NT2/D1 (cell line): Measurements from ENCODE around the gene SPATA22.

ENCODE experiments used
- DNase-seq: peaks from one replicate; pipeline ENCODE4 v3.0.0-alpha.2; 2011; ENCODE audit warnings: low read depth, low spot score
- H3K27me3 ChIP-seq: 2 replicates; pipeline ENCODE4 v1.6.0; 2011; ENCODE audit warnings: mild to moderate bottlenecking; ENCODE audit not compliant: insufficient read length, insufficient read depth
- H3K36me3 ChIP-seq: 2 replicates; pipeline ENCODE4 v1.6.1; 2011; ENCODE audit warnings: mild to moderate bottlenecking, low read length, mixed read lengths; ENCODE audit not compliant: insufficient read depth, insufficient read length
- H3K4me1 ChIP-seq: 2 replicates; pipeline ENCODE4 v1.5.1; 2011; ENCODE audit not compliant: insufficient read depth, insufficient read length
- H3K4me3 ChIP-seq: 2 replicates; pipeline ENCODE4 v1.5.1; 2011; ENCODE audit warnings: low read depth; ENCODE audit not compliant: insufficient read length
- H3K9ac ChIP-seq: 2 replicates; pipeline ENCODE4 v1.6.0; 2011; ENCODE audit warnings: low read depth; ENCODE audit not compliant: insufficient read length
- H3K9me3 ChIP-seq: 2 replicates; pipeline ENCODE4 v1.5.1; 2011; ENCODE audit warnings: mild to moderate bottlenecking, low read length; ENCODE audit not compliant: insufficient read depth
- SUZ12 ChIP-seq: IDR thresholded peaks from 2 replicates; pipeline ENCODE4 v1.6.1; 2011; ENCODE audit not compliant: insufficient read length, insufficient read depth; ENCODE audit errors: extremely low read depth
- YY1 ChIP-seq: IDR thresholded peaks from 2 replicates; pipeline ENCODE4 v1.6.1; 2011; ENCODE audit not compliant: insufficient read length, insufficient read depth
- ZNF274 ChIP-seq: IDR thresholded peaks from 2 replicates; pipeline ENCODE4 v1.6.1; 2011; ENCODE audit warnings: mild to moderate bottlenecking, low read depth, low read length

The SPATA22 gene

DNA sequence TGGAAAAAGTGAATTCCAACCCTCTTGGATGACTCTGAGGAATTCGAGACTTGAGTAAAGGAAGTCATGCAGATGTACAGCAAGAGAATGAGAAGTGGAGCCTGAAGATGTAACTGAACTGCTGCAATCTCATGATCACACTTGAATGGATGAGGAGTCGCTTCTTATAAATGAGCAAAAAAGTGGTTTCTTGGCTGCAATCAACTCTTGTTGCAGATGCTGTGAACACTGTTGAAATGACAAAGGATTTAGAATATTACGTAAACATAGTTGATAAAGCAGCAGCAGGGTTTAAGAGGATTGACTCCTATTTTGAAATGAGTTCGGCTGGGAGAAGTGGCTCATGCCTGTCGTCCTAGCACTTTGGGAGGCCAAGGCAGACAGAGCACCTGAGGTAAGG is 29.7 kb upstream of the SPATA22 start:
- TF ChIP-seq YY1, result no peak
- TF ChIP-seq ZNF274, result no peak
- TF ChIP-seq SUZ12, result no peak
- H3K36me3 ChIP-seq, result no peaks in the 10 kb centered on the region
- no peaks in the 10 kb centered on the region for H3K27me3 ChIP-seq

DNA sequence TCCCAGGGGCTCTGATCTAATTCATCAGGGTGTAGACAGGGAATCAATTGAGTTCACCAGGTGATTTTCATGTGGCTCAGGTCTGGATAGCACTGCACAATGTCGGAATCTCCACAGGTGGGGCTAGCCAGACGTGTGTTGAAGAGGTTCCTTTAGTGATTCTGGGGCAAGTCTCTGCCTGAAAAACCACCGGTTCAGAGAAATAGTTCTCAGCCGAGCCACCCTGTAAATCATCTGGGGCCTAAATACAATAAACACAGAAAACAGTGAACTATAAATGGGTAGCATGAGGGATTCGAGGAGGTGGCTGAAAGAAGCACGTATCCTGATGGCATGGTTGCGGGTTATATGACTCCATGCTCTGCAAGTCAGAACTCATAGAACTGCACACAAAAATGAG is 25.5 kb upstream of the SPATA22 start:
- DNase-seq, result no peak

More for the DNA sequence above, 29.7 kb upstream of the SPATA22 start:
- peaks cover 9% of the 10 kb centered on the region; the same call in 1 of the 2 replicates for H3K9me3 ChIP-seq
- no peak for DNase-seq
- H3K4me3 ChIP-seq, result no peak overlapping the region
- H3K4me1 ChIP-seq, result no peaks in the 10 kb centered on the region
- no peak overlapping the region for H3K9ac ChIP-seq

DNA sequence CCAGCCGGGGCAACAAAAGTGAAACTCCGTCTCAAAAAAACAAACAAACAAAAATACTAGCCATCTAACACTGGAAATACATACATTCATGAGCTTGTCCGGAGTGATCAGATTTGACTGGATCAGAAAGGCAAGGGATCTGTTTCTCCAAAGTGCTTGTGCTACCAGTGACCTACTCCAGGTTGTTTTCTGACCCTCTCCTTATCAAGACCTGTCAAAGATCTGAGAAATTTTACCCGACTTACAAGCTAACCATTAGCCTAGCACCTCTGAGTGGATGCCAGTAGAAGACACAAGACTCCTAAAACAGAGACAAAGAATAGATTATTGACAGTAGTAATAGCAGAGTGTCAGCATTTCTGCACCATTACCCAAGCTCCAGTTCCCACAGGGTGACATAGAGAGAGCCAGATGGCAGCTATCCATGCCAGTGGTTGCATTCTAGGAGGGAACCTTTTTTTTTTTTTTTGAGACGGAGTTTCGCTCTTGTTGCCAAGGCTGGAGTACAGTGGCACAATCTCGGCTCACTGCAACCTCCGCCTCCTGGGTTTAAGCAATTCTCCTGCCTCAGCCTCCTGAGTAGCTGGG is 14.0 kb upstream of the SPATA22 start:
- Histone ChIP-seq H3K4me3 (no peak overlapping the region), H3K9ac (no peak overlapping the region), H3K27me3 (no peaks in the 10 kb centered on the region), H3K4me1 (no peaks in the 10 kb centered on the region), H3K9me3 (no peaks in the 10 kb centered on the region), H3K36me3 (no peaks in the 10 kb centered on the region)
- no peak for DNase-seq
- TF ChIP-seq YY1 (no peak), ZNF274 (no peak), SUZ12 (no peak)

More for the DNA sequence above, 25.5 kb upstream of the SPATA22 start:
- no peaks in the 10 kb centered on the region for H3K27me3 ChIP-seq
- TF ChIP-seq SUZ12 (no peak), ZNF274 (no peak), YY1 (no peak)
- H3K4me3 ChIP-seq, result no peak overlapping the region
- H3K9ac ChIP-seq, result no peak overlapping the region
- no peaks in the 10 kb centered on the region for H3K36me3 ChIP-seq
- H3K4me1 ChIP-seq, result no peaks in the 10 kb centered on the region
- peaks cover 9% of the 10 kb centered on the region; the same call in 1 of the 2 replicates for H3K9me3 ChIP-seq

DNA sequence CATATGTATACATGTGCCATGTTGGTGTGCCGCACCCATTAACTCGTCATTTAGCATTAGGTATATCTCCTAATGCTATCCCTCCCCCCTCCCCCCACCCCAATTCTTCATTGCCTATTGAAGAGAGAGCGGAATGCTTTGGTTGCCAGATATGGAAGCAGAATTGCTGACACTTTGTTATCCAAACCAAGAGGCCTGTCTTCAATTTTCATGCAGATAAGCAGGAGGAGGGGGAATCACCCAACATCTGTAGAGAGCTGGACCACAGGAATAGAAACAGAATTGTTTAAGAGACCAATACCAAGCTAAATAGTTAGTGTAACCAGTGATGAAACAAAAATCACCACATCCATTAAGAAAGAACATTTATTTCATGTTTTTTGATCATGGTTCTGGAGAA is 11.2 kb upstream of the SPATA22 start:
- Histone ChIP-seq H3K4me1 (no peaks in the 10 kb centered on the region), H3K9me3 (no peaks in the 10 kb centered on the region), H3K9ac (no peak overlapping the region), H3K27me3 (no peaks in the 10 kb centered on the region), H3K36me3 (no peaks in the 10 kb centered on the region), H3K4me3 (no peak overlapping the region)
- peak; percentile 35 for DNase-seq
- TF ChIP-seq ZNF274 (no peak), SUZ12 (no peak), YY1 (no peak)

DNA sequence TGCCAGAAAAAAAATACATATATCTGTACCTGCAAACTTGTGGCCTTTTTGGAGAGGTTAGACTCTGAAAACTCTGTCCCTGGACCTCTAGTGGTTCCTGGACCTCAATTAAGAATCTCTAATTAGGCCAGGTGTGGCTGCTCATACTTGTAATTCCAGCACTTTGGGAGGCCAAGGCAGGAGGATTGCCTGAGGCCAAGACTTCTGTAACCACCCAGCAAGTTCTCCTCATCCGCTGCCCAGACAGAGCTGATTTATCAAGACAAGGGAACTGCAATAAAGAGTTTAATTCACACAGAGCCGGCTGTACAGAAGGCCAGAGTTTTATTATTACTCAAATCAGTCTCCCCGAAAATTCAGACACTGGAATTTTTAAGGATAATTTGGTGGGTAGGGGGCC is 8.4 kb upstream of the SPATA22 start:
- no peak overlapping the region for H3K4me3 ChIP-seq
- no peak for TF ChIP-seq ZNF274
- no peaks in the 10 kb centered on the region for H3K36me3 ChIP-seq
- no peaks in the 10 kb centered on the region for H3K27me3 ChIP-seq
- no peak for DNase-seq
- no peaks in the 10 kb centered on the region for H3K4me1 ChIP-seq
- H3K9ac ChIP-seq, result no peak overlapping the region
- H3K9me3 ChIP-seq, result no peaks in the 10 kb centered on the region

DNA sequence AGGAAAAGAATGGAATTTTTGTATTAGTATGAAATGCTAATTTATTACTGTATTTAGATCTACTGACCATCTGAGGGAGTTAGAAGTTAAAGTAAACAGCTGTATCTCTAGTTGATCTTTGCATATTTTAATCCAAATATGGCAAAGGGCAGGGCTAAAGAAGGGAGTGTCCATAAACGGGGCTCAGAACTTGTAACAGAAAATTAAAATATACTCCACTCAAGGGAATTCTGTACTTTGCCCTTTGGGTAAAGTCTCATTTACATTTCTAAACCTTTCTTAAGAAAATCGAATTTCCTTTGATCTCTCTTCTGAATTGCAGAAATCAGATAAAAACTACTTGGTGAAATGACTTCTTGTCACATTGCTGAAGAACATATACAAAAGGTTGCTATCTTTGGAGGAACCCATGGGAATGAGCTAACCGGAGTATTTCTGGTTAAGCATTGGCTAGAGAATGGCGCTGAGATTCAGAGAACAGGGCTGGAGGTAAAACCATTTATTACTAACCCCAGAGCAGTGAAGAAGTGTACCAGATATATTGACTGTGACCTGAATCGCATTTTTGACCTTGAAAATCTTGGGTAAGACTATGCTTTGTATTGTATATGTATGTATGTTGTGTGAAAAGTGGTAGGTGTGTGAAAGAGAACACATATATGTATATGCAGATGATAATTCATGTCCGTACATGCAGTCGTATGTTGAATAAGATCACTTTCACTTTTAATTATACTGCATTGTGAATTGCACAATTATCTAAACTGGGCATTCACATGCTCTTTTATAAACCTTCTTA is 4.4 kb upstream of the SPATA22 start, which contains the start of gene ASPA:
TSS of gene ASPA (plus strand) at position 186 of the 799 bp plus-strand sequence. CDS start at position 349, 163 bp downstream.
- Histone ChIP-seq H3K4me1 (no peaks in the 10 kb centered on the region), H3K9me3 (no peaks in the 10 kb centered on the region), H3K4me3 (no peak within 1 kb of the TSS), H3K27me3 (no peaks in the 10 kb centered on the region), H3K9ac (no peak within 1 kb of the TSS), H3K36me3 (no peaks in the 10 kb centered on the region)
- DNase-seq, result no peak
- TF ChIP-seq YY1 (no peak), SUZ12 (no peak), ZNF274 (no peak)

DNA sequence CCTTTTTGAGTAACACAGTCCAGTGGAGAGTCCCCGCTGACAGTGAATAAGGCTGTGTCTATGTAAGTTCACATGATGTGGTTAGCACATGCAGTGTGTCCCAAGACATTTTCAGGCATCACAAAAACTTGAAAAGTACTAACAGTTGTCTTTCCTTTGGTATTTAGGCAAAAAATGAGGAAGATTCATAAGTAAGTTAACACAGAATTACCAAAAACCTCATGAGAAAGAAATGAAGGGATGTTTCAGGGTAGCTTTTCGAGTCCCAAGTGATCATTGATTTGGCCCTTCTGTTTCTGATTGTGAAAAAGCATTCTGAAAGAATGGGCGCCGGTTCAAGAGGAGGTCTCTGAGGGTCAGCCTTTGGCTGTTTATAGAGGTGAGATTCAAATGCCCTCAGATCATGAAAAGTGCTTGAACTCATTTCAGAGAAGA is 3.6 kb upstream of the SPATA22 start:
- H3K4me1 ChIP-seq, result no peaks in the 10 kb centered on the region
- TF ChIP-seq ZNF274, result no peak
- TF ChIP-seq SUZ12, result no peak
- TF ChIP-seq YY1, result no peak
- no peak overlapping the region for H3K9ac ChIP-seq
- no peaks in the 10 kb centered on the region for H3K36me3 ChIP-seq
- H3K27me3 ChIP-seq, result no peaks in the 10 kb centered on the region
- H3K4me3 ChIP-seq, result no peak overlapping the region
- DNase-seq, result no peak
- H3K9me3 ChIP-seq, result no peaks in the 10 kb centered on the region
